ENCODE results near the gene KSR2. TPM values are rescaled to one million over a fixed set of nuclear protein-coding genes. Genes with fewer than 3 reads are reported as not detected.
"Not testable (repeated sequence)": the region's sequence is repeated elsewhere in the genome, so short reads cannot be mapped to it uniquely, and the experiment has no call there.

The KSR2 gene
- total RNA-seq, 1 experiment from 2014 or later, result 0.08 TPM

DNA sequence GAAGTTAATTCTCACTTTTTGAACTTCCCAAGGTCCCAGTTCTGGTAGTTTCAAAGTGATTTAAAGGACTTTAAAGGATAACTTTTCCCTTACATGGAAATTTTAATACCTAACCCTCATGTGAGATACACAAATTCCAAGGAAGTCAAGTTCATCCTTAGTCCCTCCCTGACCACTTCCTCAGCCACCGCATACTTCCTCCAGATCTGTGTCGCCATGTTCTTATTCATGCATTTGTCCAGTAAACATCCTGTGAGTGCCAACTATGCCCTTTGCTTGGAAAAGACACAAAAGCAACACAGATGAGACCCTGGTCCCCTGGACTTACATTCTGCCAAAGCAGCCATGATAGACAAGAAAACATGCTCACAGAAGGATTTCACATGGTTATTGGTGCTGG lies 206.6 kb downstream of the KSR2 start:
- no peak for DNase-seq (ENCODE audit: low spot score)

DNA sequence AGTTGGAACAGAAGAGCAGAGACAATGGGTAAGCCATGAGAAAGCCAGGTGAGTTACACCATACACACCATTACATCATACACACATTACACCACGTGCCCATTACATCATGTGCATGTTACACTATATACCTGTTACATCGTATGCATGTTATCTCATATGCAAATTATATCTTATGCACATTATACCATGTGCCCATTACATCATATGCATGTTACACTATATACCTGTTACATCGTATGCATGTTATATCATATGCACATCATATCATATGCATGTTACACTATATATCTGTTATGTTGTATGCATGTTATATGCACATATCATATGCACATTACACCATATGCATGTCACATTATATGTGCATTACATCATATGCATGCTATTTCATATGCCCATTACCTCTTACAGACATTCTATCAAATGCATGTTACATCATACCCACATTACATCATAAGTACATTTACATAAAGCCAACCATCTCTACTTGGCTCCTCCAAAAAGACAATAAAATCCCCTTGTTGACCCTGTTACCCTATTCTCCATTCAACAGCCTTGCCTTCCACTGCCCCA lies 207.2 kb downstream of the KSR2 start:
- no peak for DNase-seq (ENCODE audit: low spot score)

DNA sequence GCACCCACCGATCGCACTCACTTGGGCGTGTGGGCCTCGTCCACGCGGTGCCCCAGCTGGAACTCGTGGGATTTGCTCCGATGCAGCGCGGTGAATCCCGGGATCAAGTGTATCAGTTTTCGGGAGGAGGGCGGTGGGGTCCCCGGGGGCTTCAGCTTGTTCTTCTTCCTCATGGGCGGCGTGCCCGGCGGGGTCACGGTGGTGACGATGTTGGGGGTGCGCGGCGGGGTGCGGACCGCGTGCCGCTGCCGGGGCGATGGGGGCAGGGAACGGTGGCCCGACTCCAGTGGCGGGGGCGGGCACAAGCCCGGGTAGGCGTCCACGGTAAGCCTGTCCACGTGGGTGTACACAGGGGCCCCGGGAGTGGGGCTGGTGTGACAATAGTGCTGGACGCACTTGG lies 207.8 kb downstream of the KSR2 start:
- no peak for DNase-seq (ENCODE audit: low spot score)

DNA sequence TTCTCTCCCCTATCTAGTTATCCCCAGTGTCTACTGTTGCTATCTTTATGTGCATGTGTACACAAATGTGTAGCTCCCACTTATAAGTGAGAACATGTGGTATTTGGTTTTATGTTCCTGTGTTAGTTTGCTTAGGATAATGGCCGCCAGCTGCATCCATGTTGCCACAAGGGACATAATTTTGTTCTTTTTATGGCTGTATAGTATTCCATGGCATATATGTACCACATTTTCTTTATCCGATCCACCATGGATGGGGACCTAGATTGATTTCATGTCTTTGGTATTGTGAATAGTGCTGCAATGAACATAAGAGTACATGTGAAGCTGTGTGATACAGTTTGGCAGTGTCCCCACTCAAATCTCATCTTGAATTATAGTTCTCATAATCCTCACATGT lies 218.1 kb downstream of the KSR2 start:
- no peak for DNase-seq (ENCODE audit: low spot score)

DNA sequence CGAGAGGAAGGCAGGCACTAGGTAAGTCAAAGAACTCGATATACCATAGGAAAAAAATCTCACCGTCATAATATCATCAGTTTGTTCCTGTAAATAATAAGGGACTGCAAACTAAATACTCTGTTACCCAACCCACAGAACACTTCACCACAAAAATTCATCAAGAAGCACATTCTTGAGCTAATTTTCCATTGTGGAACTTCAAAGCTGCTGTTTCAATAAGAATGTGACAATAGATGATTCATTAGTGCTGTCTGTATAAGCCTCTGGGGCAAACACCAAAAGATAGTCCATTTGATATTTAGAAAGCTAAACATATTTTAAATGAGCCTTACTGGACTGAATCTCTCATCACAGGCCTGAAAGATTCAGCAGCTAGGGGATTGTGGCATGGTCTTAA lies 219.4 kb downstream of the KSR2 start:
- no peak for DNase-seq (ENCODE audit: low spot score)

DNA sequence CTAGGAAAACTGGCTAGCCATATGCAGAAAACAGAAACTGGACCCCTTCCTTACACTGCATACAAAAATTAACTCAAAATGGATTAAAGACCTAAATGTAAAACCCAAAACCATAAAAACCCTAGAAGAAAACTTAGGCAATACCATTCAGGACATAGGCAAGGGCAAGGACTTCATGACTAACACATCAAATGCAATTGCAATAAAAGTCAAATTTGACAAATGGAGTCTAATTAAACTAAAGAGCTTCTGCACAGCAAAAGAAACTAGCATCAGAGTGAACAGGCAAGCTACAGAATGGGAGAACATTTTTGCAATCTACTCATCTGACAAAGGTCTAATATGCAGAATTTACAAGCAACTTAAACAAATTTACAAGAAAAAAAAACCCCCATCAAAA lies 222.4 kb downstream of the KSR2 start:
- not testable (repeated sequence) for DNase-seq (ENCODE audit: low spot score)

DNA sequence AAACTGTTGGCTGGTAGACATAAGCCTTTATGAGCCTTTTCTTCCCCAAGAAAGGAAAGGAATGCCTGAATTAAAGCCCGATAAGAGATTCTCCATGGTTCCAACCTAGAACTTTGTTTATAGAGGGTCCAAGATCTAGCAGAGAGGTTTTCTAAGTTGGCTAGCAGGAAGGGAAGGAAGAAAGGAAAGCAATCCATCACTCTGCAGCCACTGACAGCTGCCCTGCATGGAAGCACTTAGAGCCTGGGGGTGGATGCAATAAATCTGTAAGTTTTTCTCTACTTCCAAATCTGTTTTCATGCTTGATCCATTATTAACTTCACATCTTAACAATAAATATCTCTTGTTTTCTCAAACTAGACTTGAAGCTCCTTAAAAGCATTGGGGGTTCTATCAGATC lies 224.4 kb downstream of the KSR2 start:
- no peak for DNase-seq (ENCODE audit: low spot score)

DNA sequence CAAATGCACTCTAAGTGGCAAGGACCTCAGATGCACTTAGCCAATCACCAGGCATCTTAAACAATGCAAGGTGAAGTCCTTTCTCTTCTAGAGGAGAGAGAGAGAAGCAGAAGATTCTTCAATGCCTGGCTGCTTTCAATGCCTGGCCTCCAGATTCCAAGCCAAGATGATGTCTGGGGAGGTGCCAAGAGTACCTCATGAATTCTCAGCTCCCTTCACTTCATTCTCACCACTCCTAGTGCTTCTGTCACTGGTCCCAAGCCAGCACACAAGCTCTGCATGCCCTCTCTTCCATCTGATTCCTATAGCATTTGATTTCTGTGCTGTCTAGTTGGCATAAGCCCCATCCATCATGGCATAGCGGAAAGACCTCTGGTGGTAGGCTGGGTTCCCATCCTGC lies 225.0 kb downstream of the KSR2 start:
- DNase-seq (ENCODE audit: low spot score), result no peak

DNA sequence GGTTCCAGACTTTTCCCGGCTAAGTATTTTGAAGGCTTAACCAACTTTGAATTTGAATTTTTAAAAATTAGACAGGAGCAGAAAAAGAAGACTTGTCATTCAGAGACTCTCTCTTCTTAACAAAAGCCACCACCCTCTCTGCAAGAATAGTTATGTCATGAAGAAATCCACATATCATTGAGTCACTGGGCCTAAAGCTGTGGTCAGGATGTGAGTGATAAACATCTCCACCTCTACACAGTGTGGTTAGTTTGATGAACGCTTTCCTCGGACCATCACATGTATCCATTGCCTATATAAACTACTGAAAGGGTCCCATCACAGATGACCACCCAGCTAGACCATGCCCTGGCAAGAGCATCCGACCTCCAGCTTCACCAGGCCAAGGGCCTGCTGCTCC lies 226.1 kb downstream of the KSR2 start:
- DNase-seq (ENCODE audit: low spot score), result no peak

DNA sequence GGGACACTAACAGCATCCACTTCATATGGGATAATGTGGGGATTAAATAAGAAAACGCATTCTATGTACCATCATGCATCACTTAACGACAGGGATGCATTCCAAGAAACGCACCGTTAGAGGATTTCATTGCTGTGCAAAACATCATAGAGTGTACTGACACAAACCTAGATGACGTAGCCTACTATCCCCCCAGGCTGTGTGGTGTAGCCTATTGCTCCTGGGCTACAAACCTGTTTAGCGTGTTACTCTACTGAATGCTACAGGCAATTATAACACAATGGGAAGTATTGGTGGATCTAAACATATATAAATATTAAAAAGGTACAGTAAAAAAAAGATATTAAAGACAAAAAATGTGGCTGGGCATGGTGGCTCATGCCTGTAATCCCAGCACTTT lies 230.6 kb downstream of the KSR2 start:
- no peak for DNase-seq (ENCODE audit: low spot score)

DNA sequence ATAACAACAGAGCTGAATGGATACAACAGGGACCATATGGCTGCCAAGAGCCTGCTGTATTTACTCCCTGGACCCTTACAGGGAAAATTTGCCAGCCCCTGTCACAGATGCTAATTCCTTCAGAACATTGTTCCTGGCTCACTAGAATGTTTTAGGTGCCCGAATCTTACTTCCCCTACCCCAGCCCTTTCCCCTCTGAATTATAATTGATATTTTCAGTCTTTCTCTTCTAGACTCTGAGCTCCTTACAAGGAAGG lies 235.3 kb downstream of the KSR2 start:
- DNase-seq (ENCODE audit: low spot score), result no peak

DNA sequence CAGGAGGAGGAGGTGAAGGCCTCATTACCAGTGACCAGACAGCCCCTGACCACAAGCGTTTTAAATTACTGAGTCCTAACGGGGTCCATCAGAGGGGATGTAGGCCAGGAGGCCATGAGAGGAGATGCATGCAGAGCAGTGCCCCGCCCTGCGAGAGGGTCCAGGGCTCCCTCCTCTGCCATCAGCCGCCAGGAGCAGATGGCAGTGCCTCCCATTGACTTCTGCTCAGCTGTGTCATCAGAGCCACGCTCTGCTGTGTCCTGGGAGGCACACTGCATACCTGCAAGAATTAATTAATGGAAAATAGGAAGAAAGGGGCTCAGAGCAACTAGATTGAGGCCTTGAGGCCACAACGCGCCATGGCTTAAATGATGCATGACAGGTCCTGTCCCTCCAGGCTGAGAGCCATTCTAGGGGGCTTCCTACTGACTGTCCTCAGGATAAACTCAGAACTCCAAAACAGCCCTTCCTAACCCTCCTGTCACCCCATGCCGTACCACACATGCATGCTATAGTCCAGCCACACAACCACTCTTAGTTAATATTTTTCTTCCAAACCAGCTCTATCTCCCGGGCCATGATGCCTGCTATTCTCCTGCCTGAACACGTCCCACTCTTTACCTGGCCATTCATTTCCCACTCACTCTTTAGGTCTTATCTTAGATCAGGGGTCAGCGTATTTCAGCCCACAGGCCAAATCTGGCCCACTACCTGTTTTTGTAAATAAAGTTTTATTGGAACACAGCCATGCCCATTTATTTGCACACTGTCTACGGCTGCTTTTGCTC lies 235.8 kb downstream of the KSR2 start:
- no peak for DNase-seq (ENCODE audit: low spot score)

DNA sequence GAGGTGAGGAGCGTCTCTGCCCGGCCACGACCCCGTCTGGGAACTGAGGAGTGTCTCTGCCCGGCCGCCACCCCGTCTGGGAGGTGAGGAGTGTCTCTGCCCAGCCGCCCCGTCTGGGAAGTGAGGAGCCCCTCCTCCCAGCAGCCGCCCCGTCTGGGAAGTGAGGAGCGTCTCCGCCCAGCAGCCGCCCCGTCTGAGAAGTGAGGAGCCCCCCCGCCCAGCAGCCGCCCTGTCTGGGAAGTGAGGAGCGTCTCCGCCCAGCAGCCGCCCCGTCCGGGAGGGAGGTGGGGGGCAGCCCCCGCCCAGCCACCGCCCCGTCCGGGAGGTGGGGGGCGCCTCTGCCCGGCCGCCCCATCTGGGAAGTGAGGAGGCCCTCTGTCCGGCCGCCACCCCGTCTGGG lies 237.7 kb downstream of the KSR2 start:
- DNase-seq (ENCODE audit: low spot score), result not testable (repeated sequence)

DNA sequence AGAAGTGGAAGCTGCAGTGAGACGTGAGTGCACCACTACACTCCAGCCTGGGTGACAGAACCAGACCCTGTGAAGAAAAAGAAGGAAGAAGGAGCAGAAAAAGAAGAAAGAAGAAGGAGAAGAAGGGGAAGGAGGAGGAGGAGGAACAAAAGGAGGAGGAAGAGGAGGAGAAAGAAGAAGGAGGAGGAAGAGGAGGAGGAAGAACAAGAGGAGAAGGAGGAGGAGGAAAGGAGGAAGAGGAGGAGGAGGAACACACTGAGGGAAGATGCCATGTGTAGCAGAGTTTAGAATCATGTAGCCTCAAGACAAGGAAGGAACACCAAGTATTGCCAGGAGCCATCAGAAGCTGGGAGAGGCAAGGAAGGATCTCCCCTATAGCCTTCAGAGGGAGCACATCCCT lies 241.5 kb downstream of the KSR2 start:
- no peak for DNase-seq (ENCODE audit: low spot score)

DNA sequence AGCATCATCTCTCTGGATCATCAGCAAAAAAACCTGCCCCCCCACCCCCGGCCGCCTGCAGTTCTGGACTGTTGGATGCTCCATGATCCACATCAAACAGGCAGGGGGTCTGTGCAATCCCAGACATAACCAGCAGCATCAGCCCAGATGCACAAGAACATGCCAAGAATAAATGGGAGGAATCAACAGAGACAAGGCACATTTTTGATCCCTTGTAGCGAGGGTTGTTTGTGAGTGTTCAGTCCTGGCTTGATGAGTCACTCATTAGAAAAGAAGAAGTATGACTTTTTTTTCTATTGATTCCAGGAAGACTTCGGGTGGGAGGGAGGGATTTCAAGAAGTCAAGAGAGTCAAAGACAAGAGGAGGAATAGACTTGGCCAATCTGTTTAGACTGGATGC lies 244.2 kb downstream of the KSR2 start:
- no peak for DNase-seq (ENCODE audit: low spot score)

DNA sequence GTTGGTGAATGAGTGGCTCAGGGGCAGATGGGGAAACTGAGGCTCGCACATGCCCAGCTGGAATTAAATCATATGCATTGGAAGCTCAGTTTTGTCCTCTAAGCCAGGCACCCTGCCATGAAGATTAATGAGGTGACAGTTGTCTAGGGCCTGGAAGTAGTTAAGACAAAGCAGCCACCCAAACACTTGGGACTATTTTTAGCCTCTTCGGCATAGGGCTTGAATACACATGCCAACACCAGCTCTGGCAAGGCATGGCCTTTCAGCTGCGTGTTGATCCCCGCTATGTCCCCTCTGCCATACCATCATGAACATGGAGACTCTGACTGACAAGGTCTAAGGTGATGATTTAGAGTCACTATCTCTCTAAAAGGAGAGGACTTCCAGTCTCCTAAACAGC lies 250.2 kb downstream of the KSR2 start:
- DNase-seq (ENCODE audit: low spot score), result no peak

DNA sequence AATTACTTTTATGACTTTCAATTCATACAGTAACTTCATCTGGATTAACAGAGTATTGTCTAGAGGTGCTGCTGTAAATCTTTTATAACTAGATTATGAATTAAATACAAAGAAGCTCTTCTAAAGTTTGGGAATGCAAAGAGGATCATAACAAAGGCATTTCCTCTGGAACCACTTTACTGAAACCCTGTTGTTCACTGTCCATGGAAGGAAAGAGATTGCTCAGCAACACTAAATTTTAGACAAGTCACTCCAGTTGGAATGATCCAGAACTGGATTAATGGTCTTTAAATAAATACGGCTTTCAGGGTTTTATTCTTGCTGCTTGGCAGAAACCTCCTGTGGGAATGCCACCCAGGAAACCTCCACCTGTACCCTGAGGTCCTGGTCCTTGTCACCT lies 250.6 kb downstream of the KSR2 start:
- DNase-seq (ENCODE audit: low spot score), result no peak

DNA sequence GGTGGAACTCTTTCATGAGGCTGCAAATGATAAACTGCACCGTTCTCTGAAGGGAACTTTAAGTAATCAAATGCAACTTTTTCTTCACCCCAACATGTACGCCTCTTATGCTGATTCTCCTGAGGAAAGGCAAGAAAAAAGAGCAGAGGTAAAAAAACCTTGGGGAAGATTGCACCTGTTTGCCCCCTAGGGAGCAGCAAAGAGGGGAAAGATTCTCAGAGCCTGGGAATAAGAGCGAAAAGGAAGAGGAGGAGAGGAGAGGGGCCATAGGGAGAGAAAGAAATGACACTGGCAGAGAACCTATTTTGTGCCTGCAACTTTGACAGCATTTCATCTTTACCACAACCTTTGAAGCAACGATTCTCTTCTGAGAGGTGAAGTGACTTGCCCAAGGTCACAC lies 254.6 kb downstream of the KSR2 start:
- no peak for DNase-seq (ENCODE audit: low spot score)

DNA sequence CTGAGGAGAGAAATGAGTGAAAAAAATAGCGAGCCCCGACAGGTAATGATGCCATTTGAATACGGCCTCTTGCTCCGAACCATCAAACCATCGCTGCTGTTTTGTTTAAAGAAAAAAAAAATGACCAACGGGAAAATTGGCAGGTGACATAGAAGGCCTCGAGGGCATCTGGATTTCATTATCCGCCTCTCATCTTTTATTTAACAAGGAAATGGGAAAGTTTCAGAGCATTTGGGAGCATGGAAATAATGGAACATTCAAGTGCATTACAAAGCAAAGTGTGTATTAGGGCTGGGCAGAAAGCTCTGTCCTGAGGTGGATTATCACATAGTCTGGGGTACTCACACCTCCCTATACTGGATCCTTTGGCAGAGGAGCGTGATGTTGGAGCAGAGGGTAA lies 258.7 kb downstream of the KSR2 start:
- DNase-seq (ENCODE audit: low spot score), result no peak

DNA sequence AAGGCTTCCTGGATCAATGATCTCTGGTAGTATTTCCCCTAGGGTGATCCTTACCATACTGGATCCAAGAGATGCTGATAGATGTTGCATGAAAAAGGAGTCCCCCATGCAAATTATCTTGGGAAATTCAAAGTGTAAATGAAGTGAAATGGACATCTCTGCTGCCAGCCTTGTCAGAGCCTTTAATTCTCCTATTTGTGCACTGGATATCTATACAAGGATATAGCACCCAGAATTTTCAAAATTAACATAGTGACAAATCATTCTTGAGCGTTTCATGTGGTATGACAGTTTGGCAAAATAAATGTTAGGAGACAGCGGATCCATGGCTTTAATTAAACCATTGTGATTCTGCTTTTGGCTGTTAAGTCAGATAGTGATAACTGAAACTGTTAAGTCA lies 260.9 kb downstream of the KSR2 start:
- no peak for DNase-seq (ENCODE audit: low spot score)

DNA sequence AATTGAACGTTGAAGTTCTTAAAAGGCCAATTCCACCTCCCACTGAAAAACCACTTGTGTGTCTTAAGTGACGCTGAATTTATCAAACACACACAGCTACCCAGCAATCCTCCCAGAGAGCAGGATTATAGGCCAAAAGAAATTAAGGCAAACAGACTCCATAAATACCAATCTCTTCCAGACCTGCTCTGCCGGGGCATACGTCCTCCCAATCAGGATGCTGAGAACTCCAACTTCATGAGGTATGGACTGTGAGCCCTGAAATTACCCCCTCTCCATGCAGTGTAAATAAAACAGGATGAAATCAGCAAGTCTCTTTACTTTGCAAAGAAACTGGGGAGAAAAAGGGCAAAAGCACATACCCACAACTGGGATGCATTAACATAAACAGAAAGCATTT lies 265.2 kb downstream of the KSR2 start:
- DNase-seq (ENCODE audit: low spot score), result no peak

DNA sequence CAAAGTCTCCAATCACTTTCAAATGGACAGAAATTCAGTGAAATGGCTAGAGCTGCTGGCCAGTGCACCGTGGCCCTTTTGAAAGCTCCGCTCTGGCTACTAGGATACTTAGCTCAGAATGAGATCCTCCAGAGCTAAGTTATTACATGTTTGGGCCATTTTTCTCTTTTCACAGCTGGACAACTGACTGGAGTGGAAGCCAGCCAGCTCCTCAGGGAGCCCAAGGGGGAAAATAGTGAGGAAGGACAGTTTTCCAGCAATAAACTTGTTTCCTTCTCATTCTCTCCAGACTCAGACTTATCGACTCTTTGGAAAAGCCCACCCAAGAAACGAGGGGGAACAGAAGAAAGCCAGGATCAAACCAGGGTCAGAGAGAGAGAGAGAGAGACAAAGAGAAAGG lies 266.0 kb downstream of the KSR2 start:
- no peak for DNase-seq (ENCODE audit: low spot score)

DNA sequence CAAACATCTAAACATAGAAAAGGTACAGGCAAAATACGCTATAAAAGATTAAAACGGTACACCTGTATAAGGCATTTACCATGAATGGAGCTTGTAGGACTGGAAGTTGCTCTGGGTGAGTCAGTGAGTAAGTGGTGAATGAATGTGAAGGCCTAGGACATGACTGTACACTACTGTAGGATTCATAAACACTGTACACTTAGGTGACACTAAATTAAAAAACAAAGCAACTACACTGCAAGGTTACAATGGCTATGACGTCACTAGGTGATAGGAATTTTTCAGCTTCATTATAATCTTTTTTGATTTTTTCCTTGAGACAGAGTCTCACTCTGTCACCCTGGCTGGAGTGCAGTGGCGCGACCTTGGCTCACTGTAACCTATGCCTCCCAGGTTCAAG lies 269.2 kb downstream of the KSR2 start:
- no peak for DNase-seq (ENCODE audit: low spot score)

DNA sequence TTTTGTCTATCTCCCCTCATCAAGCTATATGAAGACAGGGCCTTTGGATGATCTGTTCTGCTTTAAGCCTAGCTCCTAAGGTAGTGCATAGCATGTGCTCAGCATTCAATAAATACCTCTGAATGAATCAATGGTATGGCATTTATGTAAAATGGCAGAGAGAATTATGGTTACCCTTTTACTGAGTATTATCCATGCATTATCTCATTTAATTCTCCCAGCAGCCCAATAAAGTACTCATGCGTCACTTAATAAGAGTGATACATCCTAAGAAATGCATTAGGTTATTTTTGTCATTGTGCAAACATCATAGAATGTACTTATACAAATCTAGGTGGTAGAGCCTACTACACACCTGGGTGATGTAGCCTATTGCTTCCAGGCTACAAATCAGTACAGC lies 269.7 kb downstream of the KSR2 start:
- no peak for DNase-seq (ENCODE audit: low spot score)
